NK-92 (cell line): ENCODE results near the gene MED27.

Experiments used
- DNase-seq: peaks from one replicate; lab custom pipeline; 2025; ENCODE audit not compliant: unreplicated experiment; lab: John Stamatoyannopoulos, UW

The MED27 gene

GRCh38 chr9:132000659-132001058 lies 79.0 kb downstream of the MED27 start:
- no peak for DNase-seq

GRCh38 chr9:131999692-132000551 lies 79.7 kb downstream of the MED27 start:
- DNase-seq, result no peak

- no peak for DNase-seq
Observed at GRCh38 chr9:131997779-131998178, 81.9 kb downstream of the MED27 start.

- no peak for DNase-seq
Observed at GRCh38 chr9:131997076-131997475, 82.6 kb downstream of the MED27 start.

GRCh38 chr9:131995382-131995781 lies 84.3 kb downstream of the MED27 start:
- no peak for DNase-seq

- DNase-seq, result no peak
Observed at GRCh38 chr9:131994364-131995125, 85.1 kb downstream of the MED27 start.

GRCh38 chr9:131992906-131993657 lies 86.6 kb downstream of the MED27 start:
- no peak for DNase-seq

- no peak for DNase-seq
Observed at GRCh38 chr9:131987232-131987631, 92.4 kb downstream of the MED27 start.

- DNase-seq, result no peak
Observed at GRCh38 chr9:131986576-131986975, 93.1 kb downstream of the MED27 start.

GRCh38 chr9:131986089-131986488 lies 93.6 kb downstream of the MED27 start:
- no peak for DNase-seq

GRCh38 chr9:131984564-131984963 lies 95.1 kb downstream of the MED27 start:
- DNase-seq, result no peak

- no peak for DNase-seq
Observed at GRCh38 chr9:131982671-131983239, 96.9 kb downstream of the MED27 start.

- DNase-seq, result no peak
Observed at GRCh38 chr9:131982102-131982501, 97.6 kb downstream of the MED27 start.

GRCh38 chr9:131981116-131981776 lies 98.4 kb downstream of the MED27 start:
- no peak for DNase-seq

- DNase-seq, result no peak
Observed at GRCh38 chr9:131980267-131981016, 99.2 kb downstream of the MED27 start.

- DNase-seq, result no peak
Observed at GRCh38 chr9:131977109-131977838, 102.4 kb downstream of the MED27 start.

GRCh38 chr9:131976157-131977108 lies 103.2 kb downstream of the MED27 start:
- DNase-seq, result no peak

- no peak for DNase-seq
Observed at GRCh38 chr9:131972889-131973288, 106.8 kb downstream of the MED27 start.
